ENCODE data around the gene CNKSR3. TPM values are rescaled to one million over a fixed set of nuclear protein-coding genes. Genes with fewer than 3 reads are reported as not detected.

The CNKSR3 gene
- total RNA-seq, 1 experiment from 2014 or later, result not detected

DNA sequence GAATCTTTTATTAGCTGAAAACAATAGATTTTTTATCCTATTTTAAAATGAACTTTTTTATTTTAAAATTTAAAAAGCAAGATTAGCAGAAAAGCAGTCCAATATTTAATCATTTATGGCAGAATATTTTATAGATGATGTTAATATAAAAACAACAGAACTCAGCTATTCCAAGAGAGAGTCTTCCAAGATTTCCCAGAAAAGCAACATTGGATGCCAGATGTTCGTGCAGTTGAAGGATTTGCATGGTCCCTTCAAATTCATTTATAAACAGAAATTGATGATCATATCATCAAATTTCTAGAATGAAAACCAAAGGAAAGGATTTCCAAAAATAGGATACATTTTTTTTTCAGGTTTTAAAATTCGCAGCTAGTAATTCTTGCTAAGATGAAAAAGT is 25.4 kb upstream of the CNKSR3 start:
- H3K9me3 ChIP-seq (ENCODE audit: low read length), result no peaks in the 10 kb centered on the region
- H3K4me2 ChIP-seq (ENCODE audit: low read depth, low read length, poor library complexity, severe bottlenecking), result no peak overlapping the region
- no peak overlapping the region for H3K27ac ChIP-seq (ENCODE audit: low read length)
- no peak for DNase-seq
- no peak overlapping the region for H3K9ac ChIP-seq (ENCODE audit: low read length)
- no peaks in the 10 kb centered on the region for H3K9me2 ChIP-seq (replicated peaks; ENCODE audit: insufficient read depth, low read length)
- no peaks in the 10 kb centered on the region for H4K20me1 ChIP-seq (ENCODE audit: insufficient read depth, low read depth, low read length)
- H3K4me1 ChIP-seq (ENCODE audit: low read length), result peaks cover 4% of the 10 kb centered on the region; the same call in 1 of the 2 replicates
- no peak overlapping the region for H2AFZ ChIP-seq (ENCODE audit: low read length)
- no peaks in the 10 kb centered on the region for H3K36me3 ChIP-seq (ENCODE audit: insufficient read depth, low read length)
- H3K4me3 ChIP-seq (ENCODE audit: low read length), result no peak overlapping the region
- H3K27me3 ChIP-seq (ENCODE audit: low read length), result no peaks in the 10 kb centered on the region
- no peaks in the 10 kb centered on the region for H3K79me2 ChIP-seq (ENCODE audit: low read length)

DNA sequence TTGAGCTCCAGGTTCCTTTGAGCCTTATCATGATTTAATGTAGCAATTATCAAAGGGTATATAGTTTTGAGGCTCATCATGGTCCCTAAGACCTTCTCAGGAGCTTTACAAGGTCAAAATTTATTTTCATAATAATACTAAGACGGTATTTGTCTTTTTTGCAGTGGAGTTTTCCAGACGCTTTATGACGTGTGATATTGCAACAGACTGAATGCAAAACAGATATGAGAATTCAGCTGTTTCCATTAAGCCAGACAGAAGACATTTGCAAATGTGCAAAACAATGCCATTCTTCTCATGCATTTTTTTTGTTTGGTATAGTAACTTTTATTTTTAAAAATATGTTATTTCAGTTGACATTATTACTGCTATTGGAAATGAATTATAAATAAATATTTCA is 24.7 kb upstream of the CNKSR3 start:
- Histone ChIP-seq H4K20me1 (ENCODE audit: insufficient read depth, low read depth, low read length) (no peaks in the 10 kb centered on the region), H3K9me2 (replicated peaks; ENCODE audit: insufficient read depth, low read length) (no peaks in the 10 kb centered on the region), H3K4me3 (ENCODE audit: low read length) (no peak overlapping the region), H2AFZ (ENCODE audit: low read length) (no peak overlapping the region), H3K4me1 (ENCODE audit: low read length) (peaks cover 4% of the 10 kb centered on the region; the same call in 1 of the 2 replicates), H3K4me2 (ENCODE audit: low read depth, low read length, poor library complexity, severe bottlenecking) (no peak overlapping the region), H3K36me3 (ENCODE audit: insufficient read depth, low read length) (no peaks in the 10 kb centered on the region), H3K9ac (ENCODE audit: low read length) (no peak overlapping the region), H3K27ac (ENCODE audit: low read length) (no peak overlapping the region), H3K27me3 (ENCODE audit: low read length) (no peaks in the 10 kb centered on the region), H3K9me3 (ENCODE audit: low read length) (no peaks in the 10 kb centered on the region), H3K79me2 (ENCODE audit: low read length) (no peaks in the 10 kb centered on the region)
- DNase-seq, result no peak

DNA sequence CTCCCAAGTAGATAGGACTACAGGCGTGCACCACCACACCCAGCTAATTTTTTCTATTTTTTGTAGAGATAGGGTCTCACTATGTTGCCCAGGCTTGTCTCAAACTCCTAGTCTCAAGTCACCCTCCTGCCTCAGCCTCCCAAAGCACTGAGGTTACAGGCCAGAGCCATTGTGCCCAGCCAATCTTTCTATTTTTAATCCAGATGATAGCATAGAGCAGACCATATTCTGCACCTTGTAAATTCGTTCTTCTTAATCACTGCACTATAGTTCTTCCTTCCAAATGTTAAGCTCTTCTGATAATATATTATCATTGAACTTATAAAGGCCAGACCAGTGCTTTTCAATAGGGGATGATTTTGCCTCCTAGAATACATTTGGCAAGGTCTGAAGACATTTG is 24.0 kb upstream of the CNKSR3 start:
- Histone ChIP-seq H2AFZ (ENCODE audit: low read length) (no peak overlapping the region), H3K4me3 (ENCODE audit: low read length) (no peak overlapping the region), H3K27ac (ENCODE audit: low read length) (no peak overlapping the region), H3K79me2 (ENCODE audit: low read length) (no peaks in the 10 kb centered on the region), H3K4me1 (ENCODE audit: low read length) (peaks cover 4% of the 10 kb centered on the region; the same call in 1 of the 2 replicates), H3K9me2 (replicated peaks; ENCODE audit: insufficient read depth, low read length) (no peaks in the 10 kb centered on the region), H3K9ac (ENCODE audit: low read length) (no peak overlapping the region), H4K20me1 (ENCODE audit: insufficient read depth, low read depth, low read length) (no peaks in the 10 kb centered on the region), H3K27me3 (ENCODE audit: low read length) (no peaks in the 10 kb centered on the region), H3K4me2 (ENCODE audit: low read depth, low read length, poor library complexity, severe bottlenecking) (no peak overlapping the region), H3K36me3 (ENCODE audit: insufficient read depth, low read length) (no peaks in the 10 kb centered on the region), H3K9me3 (ENCODE audit: low read length) (no peaks in the 10 kb centered on the region)
- no peak for DNase-seq

DNA sequence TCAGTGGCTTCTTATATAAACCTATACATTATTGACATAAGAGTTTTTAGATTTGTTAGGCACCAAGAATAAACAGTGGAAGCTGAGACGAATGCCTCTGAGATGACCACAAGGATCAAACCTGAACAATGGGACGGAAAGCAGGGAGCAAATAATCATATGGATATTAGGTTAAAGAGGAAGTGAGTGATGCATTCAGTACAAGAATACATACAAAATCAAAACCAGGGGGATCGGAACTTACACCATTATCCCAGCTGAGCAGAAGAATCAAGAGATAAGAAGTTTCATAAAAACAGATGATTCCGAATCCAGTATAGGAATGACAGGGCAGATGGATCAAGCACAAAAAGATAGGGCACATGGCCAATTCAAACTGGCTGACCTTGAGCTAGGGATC is 21.9 kb upstream of the CNKSR3 start:
- no peaks in the 10 kb centered on the region for H3K9me3 ChIP-seq (ENCODE audit: low read length)
- H3K9me2 ChIP-seq (replicated peaks; ENCODE audit: insufficient read depth, low read length), result no peaks in the 10 kb centered on the region
- H4K20me1 ChIP-seq (ENCODE audit: insufficient read depth, low read depth, low read length), result no peaks in the 10 kb centered on the region
- H3K4me1 ChIP-seq (ENCODE audit: low read length), result no peaks in the 10 kb centered on the region
- H3K27me3 ChIP-seq (ENCODE audit: low read length), result no peaks in the 10 kb centered on the region
- H2AFZ ChIP-seq (ENCODE audit: low read length), result no peak overlapping the region
- no peak overlapping the region for H3K9ac ChIP-seq (ENCODE audit: low read length)
- no peak overlapping the region for H3K4me3 ChIP-seq (ENCODE audit: low read length)
- no peak for DNase-seq
- H3K27ac ChIP-seq (ENCODE audit: low read length), result no peak overlapping the region
- no peaks in the 10 kb centered on the region for H3K79me2 ChIP-seq (ENCODE audit: low read length)
- no peaks in the 10 kb centered on the region for H3K36me3 ChIP-seq (ENCODE audit: insufficient read depth, low read length)
- no peak overlapping the region for H3K4me2 ChIP-seq (ENCODE audit: low read depth, low read length, poor library complexity, severe bottlenecking)

- H4K20me1 ChIP-seq (ENCODE audit: insufficient read depth, low read depth, low read length), result no peaks in the 10 kb centered on the region
- H3K4me2 ChIP-seq (ENCODE audit: low read depth, low read length, poor library complexity, severe bottlenecking), result no peak overlapping the region
- H3K4me1 ChIP-seq (ENCODE audit: low read length), result no peaks in the 10 kb centered on the region
- no peaks in the 10 kb centered on the region; the same call in 1 of the 2 replicates for H3K9me3 ChIP-seq (ENCODE audit: low read length)
- no peak overlapping the region for H3K4me3 ChIP-seq (ENCODE audit: low read length)
- no peak overlapping the region for H2AFZ ChIP-seq (ENCODE audit: low read length)
- no peaks in the 10 kb centered on the region for H3K79me2 ChIP-seq (ENCODE audit: low read length)
- no peak overlapping the region for H3K9ac ChIP-seq (ENCODE audit: low read length)
- no peaks in the 10 kb centered on the region for H3K36me3 ChIP-seq (ENCODE audit: insufficient read depth, low read length)
- no peak overlapping the region for H3K27ac ChIP-seq (ENCODE audit: low read length)
- DNase-seq, result no peak
- no peaks in the 10 kb centered on the region for H3K9me2 ChIP-seq (replicated peaks; ENCODE audit: insufficient read depth, low read length)
- no peaks in the 10 kb centered on the region for H3K27me3 ChIP-seq (ENCODE audit: low read length)
These were observed 19.5 kb upstream of the CNKSR3 start for GRCh38 chr6:154529957-154530356.

DNA sequence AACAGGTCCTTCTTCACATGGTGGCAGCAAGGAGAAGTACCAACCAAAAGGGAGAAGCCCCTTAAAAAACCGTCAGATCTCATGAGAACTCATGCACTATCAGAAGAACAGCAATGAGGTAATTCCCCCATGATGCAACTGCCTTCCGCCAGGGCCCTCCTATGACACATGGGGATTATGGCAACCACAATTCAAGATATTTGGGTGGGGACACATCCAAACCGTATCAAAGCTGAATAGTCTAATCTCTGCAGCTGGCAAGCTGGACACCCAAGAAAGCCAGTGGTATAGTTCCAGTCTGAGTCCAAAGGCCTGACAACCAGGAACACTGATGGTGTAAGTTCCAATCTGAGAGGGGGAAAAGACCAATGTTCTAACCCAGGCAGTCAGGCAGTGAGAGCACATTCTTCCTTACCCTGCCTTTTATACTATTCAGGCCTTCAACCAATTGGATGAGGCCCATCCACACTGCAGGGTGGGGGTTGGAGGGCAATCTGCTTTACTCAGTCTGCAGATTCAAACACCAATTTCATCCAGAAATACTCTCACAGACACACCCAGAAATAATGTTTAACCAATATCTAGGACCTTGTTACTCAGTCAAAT is 17.9 kb upstream of the CNKSR3 start:
- Histone ChIP-seq H2AFZ (ENCODE audit: low read length) (no peak overlapping the region), H3K4me3 (ENCODE audit: low read length) (no peak overlapping the region), H3K36me3 (ENCODE audit: insufficient read depth, low read length) (no peaks in the 10 kb centered on the region), H3K9me3 (ENCODE audit: low read length) (no peaks in the 10 kb centered on the region; the same call in 1 of the 2 replicates), H3K79me2 (ENCODE audit: low read length) (no peaks in the 10 kb centered on the region), H3K4me1 (ENCODE audit: low read length) (no peaks in the 10 kb centered on the region), H3K4me2 (ENCODE audit: low read depth, low read length, poor library complexity, severe bottlenecking) (no peak overlapping the region), H3K9me2 (replicated peaks; ENCODE audit: insufficient read depth, low read length) (no peaks in the 10 kb centered on the region), H3K27me3 (ENCODE audit: low read length) (no peaks in the 10 kb centered on the region), H4K20me1 (ENCODE audit: insufficient read depth, low read depth, low read length) (no peaks in the 10 kb centered on the region), H3K9ac (ENCODE audit: low read length) (no peak overlapping the region), H3K27ac (ENCODE audit: low read length) (no peak overlapping the region)
- no peak for DNase-seq

DNA sequence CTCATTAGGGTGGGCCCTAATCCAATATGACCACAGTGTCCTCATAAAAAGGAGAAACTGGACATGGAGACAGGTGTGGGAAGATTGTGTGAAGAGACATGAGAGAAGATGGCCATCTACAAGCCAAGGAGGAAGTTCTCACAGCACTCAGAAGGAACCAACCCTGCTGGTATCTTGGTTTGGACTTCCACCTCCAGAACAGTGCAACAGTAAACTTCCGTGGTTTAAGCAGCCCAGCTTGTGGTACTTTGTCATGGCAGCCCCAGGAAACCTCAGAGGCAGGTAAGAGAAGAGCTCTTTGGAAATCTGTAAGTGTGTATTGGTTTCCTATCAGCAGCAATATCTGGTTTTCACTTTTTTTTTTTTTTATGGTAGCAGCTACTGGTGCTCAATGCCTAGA is 16.5 kb upstream of the CNKSR3 start:
- no peak overlapping the region for H3K4me2 ChIP-seq (ENCODE audit: low read depth, low read length, poor library complexity, severe bottlenecking)
- no peaks in the 10 kb centered on the region for H3K79me2 ChIP-seq (ENCODE audit: low read length)
- no peaks in the 10 kb centered on the region for H3K9me2 ChIP-seq (replicated peaks; ENCODE audit: insufficient read depth, low read length)
- no peaks in the 10 kb centered on the region for H4K20me1 ChIP-seq (ENCODE audit: insufficient read depth, low read depth, low read length)
- no peaks in the 10 kb centered on the region for H3K27me3 ChIP-seq (ENCODE audit: low read length)
- no peaks in the 10 kb centered on the region; the same call in 1 of the 2 replicates for H3K9me3 ChIP-seq (ENCODE audit: low read length)
- no peak overlapping the region for H3K9ac ChIP-seq (ENCODE audit: low read length)
- H3K36me3 ChIP-seq (ENCODE audit: insufficient read depth, low read length), result no peaks in the 10 kb centered on the region
- DNase-seq, result no peak
- H3K4me1 ChIP-seq (ENCODE audit: low read length), result no peaks in the 10 kb centered on the region
- no peak overlapping the region for H3K27ac ChIP-seq (ENCODE audit: low read length)
- no peak overlapping the region for H3K4me3 ChIP-seq (ENCODE audit: low read length)
- H2AFZ ChIP-seq (ENCODE audit: low read length), result no peak overlapping the region

GRCh38 chr6:154522576-154522975 is 12.1 kb upstream of the CNKSR3 start:
- Histone ChIP-seq H3K9ac (ENCODE audit: low read length) (no peak overlapping the region), H3K9me3 (ENCODE audit: low read length) (no peaks in the 10 kb centered on the region; the same call in 1 of the 2 replicates), H3K79me2 (ENCODE audit: low read length) (no peaks in the 10 kb centered on the region), H2AFZ (ENCODE audit: low read length) (no peak overlapping the region), H4K20me1 (ENCODE audit: insufficient read depth, low read depth, low read length) (no peaks in the 10 kb centered on the region), H3K9me2 (replicated peaks; ENCODE audit: insufficient read depth, low read length) (no peaks in the 10 kb centered on the region), H3K27me3 (ENCODE audit: low read length) (no peaks in the 10 kb centered on the region), H3K4me3 (ENCODE audit: low read length) (no peak overlapping the region), H3K4me2 (ENCODE audit: low read depth, low read length, poor library complexity, severe bottlenecking) (no peak overlapping the region), H3K4me1 (ENCODE audit: low read length) (no peaks in the 10 kb centered on the region), H3K36me3 (ENCODE audit: insufficient read depth, low read length) (no peaks in the 10 kb centered on the region), H3K27ac (ENCODE audit: low read length) (no peak overlapping the region)
- DNase-seq, result no peak

All from Karpas-422 (cell line).